NCI-H748 treated with DMSO at 0.1 percent for 48 hours (cell line): Measurements from ENCODE around the gene UBE2O.

Experiments
- DNase-seq: peaks from one replicate; lab custom pipeline; 2025; lab: John Stamatoyannopoulos, UW

The UBE2O gene

GRCh38 chr17:76485569-76485968, 32.6 kb upstream of the UBE2O start:
- peak; percentile 0 for DNase-seq

GRCh38 chr17:76484228-76484725, 31.3 kb upstream of the UBE2O start:
- DNase-seq: no peak

- DNase-seq: no peak
Observed at GRCh38 chr17:76481071-76481655, 28.2 kb upstream of the UBE2O start.

GRCh38 chr17:76480632-76481031, 27.7 kb upstream of the UBE2O start:
- no peak for DNase-seq

GRCh38 chr17:76479515-76480060, 26.6 kb upstream of the UBE2O start:
- no peak for DNase-seq

- no peak for DNase-seq
Observed at GRCh38 chr17:76478730-76479514, 26.0 kb upstream of the UBE2O start.

- DNase-seq: no peak
Observed at GRCh38 chr17:76478097-76478496, 25.1 kb upstream of the UBE2O start.

- no peak for DNase-seq
Observed at GRCh38 chr17:76477576-76477975, 24.6 kb upstream of the UBE2O start.

- no peak for DNase-seq
Observed at GRCh38 chr17:76476736-76477135, 23.8 kb upstream of the UBE2O start.

- no peak for DNase-seq
Observed at GRCh38 chr17:76475302-76475701, 22.4 kb upstream of the UBE2O start.

- DNase-seq: no peak
Observed at GRCh38 chr17:76474894-76475293, 21.9 kb upstream of the UBE2O start.

- no peak for DNase-seq
Observed at GRCh38 chr17:76474238-76474637, 21.3 kb upstream of the UBE2O start.

GRCh38 chr17:76473541-76473985, 20.6 kb upstream of the UBE2O start:
- DNase-seq: no peak

GRCh38 chr17:76472726-76473125, 19.8 kb upstream of the UBE2O start:
- no peak for DNase-seq

- DNase-seq: no peak
Observed at GRCh38 chr17:76472258-76472645, 19.3 kb upstream of the UBE2O start.

- DNase-seq: no peak
Observed at GRCh38 chr17:76471498-76472257, 18.7 kb upstream of the UBE2O start.

- DNase-seq: no peak
Observed at GRCh38 chr17:76469991-76470739, 17.2 kb upstream of the UBE2O start.

- DNase-seq: no peak
Observed at GRCh38 chr17:76469076-76469990, 16.4 kb upstream of the UBE2O start.

- DNase-seq: no peak
Observed at GRCh38 chr17:76468634-76469010, 15.7 kb upstream of the UBE2O start.

- DNase-seq: no peak
Observed at GRCh38 chr17:76467809-76468633, 15.1 kb upstream of the UBE2O start.
